ENCODE results near the gene TBX2. TPM values are rescaled to one million over a fixed set of nuclear protein-coding genes. Genes with fewer than 3 reads are reported as not detected.
"Not testable (repeated sequence)": the region's sequence is repeated elsewhere in the genome, so short reads cannot be mapped to it uniquely, and the experiment has no call there.

Gene TBX2
- polyA plus RNA-seq, 2 donors, result 5.6 to 6.2 TPM

- 54 to 66% methylated on average over 10 of the region's 10 CpGs for WGBS, 2 donors
- Histone ChIP-seq H3K9me3 (ENCODE audit: control insufficient read depth in 2 of 2, insufficient read depth in 1 of 2, low read depth in 1 of 2, low read length in 1 of 2) (no peaks in the 10 kb centered on the region), H3K4me1 (ENCODE audit: control insufficient read depth in 2 of 2, insufficient read depth in 2 of 2, low read length in 1 of 2) (no peaks in the 10 kb centered on the region), H3K27ac (ENCODE audit: low read depth in 2 of 2, low read length in 1 of 2) (no peak overlapping the region), H3K36me3 (ENCODE audit: control insufficient read depth in 2 of 2, insufficient read depth in 2 of 2, low read length in 1 of 2) (no peaks in the 10 kb centered on the region), H3K27me3 (ENCODE audit: control insufficient read depth in 1 of 2, insufficient read depth in 2 of 2, low read length in 2 of 2) (no peaks in the 10 kb centered on the region), H3K4me3 (ENCODE audit: low read depth in 1 of 2, low read length in 2 of 2) (no peak overlapping the region)
Observed at GRCh38 chr17:61423967-61424649, 24.5 kb downstream of the TBX2 start.

GRCh38 chr17:61425682-61426481 is 26.2 kb downstream of the TBX2 start:
- Histone ChIP-seq H3K27ac (ENCODE audit: low read depth in 2 of 2, low read length in 1 of 2) (no peak overlapping the region), H3K9me3 (ENCODE audit: control insufficient read depth in 2 of 2, insufficient read depth in 1 of 2, low read depth in 1 of 2, low read length in 1 of 2) (no peaks in the 10 kb centered on the region), H3K4me1 (ENCODE audit: control insufficient read depth in 2 of 2, insufficient read depth in 2 of 2, low read length in 1 of 2) (no peaks in the 10 kb centered on the region), H3K27me3 (ENCODE audit: control insufficient read depth in 1 of 2, insufficient read depth in 2 of 2, low read length in 2 of 2) (no peaks in the 10 kb centered on the region), H3K36me3 (ENCODE audit: control insufficient read depth in 2 of 2, insufficient read depth in 2 of 2, low read length in 1 of 2) (no peaks in the 10 kb centered on the region), H3K4me3 (ENCODE audit: low read depth in 1 of 2, low read length in 2 of 2) (no peak overlapping the region)
- 65 to 69% methylated on average over 11 of the region's 11 CpGs for WGBS, 2 donors

- Histone ChIP-seq H3K27me3 (ENCODE audit: control insufficient read depth in 1 of 2, insufficient read depth in 2 of 2, low read length in 2 of 2) (no peaks in the 10 kb centered on the region), H3K27ac (ENCODE audit: low read depth in 2 of 2, low read length in 1 of 2) (no peak overlapping the region), H3K36me3 (ENCODE audit: control insufficient read depth in 2 of 2, insufficient read depth in 2 of 2, low read length in 1 of 2) (no peaks in the 10 kb centered on the region), H3K9me3 (ENCODE audit: control insufficient read depth in 2 of 2, insufficient read depth in 1 of 2, low read depth in 1 of 2, low read length in 1 of 2) (no peaks in the 10 kb centered on the region), H3K4me1 (ENCODE audit: control insufficient read depth in 2 of 2, insufficient read depth in 2 of 2, low read length in 1 of 2) (no peaks in the 10 kb centered on the region), H3K4me3 (ENCODE audit: low read depth in 1 of 2, low read length in 2 of 2) (no peak overlapping the region)
- 82 to 87% methylated on average over 10 of the region's 10 CpGs for WGBS, 2 donors
Observed at GRCh38 chr17:61426482-61427304, 27.1 kb downstream of the TBX2 start.

GRCh38 chr17:61427567-61427966 is 27.9 kb downstream of the TBX2 start:
- H3K4me1 ChIP-seq (ENCODE audit: control insufficient read depth in 2 of 2, insufficient read depth in 2 of 2, low read length in 1 of 2), result no peaks in the 10 kb centered on the region
- H3K27ac ChIP-seq (ENCODE audit: low read depth in 2 of 2, low read length in 1 of 2), result no peak overlapping the region
- no peaks in the 10 kb centered on the region for H3K27me3 ChIP-seq (ENCODE audit: control insufficient read depth in 1 of 2, insufficient read depth in 2 of 2, low read length in 2 of 2)
- no peak overlapping the region for H3K4me3 ChIP-seq (ENCODE audit: low read depth in 1 of 2, low read length in 2 of 2)
- no peaks in the 10 kb centered on the region for H3K36me3 ChIP-seq (ENCODE audit: control insufficient read depth in 2 of 2, insufficient read depth in 2 of 2, low read length in 1 of 2)
- H3K9me3 ChIP-seq (ENCODE audit: control insufficient read depth in 2 of 2, insufficient read depth in 1 of 2, low read depth in 1 of 2, low read length in 1 of 2), result no peaks in the 10 kb centered on the region

GRCh38 chr17:61429274-61429673 is 29.6 kb downstream of the TBX2 start:
- WGBS, 2 donors, result 54 to 63% methylated on average over 1 of the region's 1 CpG
- Histone ChIP-seq H3K27me3 (ENCODE audit: control insufficient read depth in 1 of 2, insufficient read depth in 2 of 2, low read length in 2 of 2) (no peaks in the 10 kb centered on the region), H3K36me3 (ENCODE audit: control insufficient read depth in 2 of 2, insufficient read depth in 2 of 2, low read length in 1 of 2) (no peaks in the 10 kb centered on the region), H3K27ac (ENCODE audit: low read depth in 2 of 2, low read length in 1 of 2) (no peak overlapping the region), H3K4me3 (ENCODE audit: low read depth in 1 of 2, low read length in 2 of 2) (no peak overlapping the region), H3K9me3 (ENCODE audit: control insufficient read depth in 2 of 2, insufficient read depth in 1 of 2, low read depth in 1 of 2, low read length in 1 of 2) (no peaks in the 10 kb centered on the region), H3K4me1 (ENCODE audit: control insufficient read depth in 2 of 2, insufficient read depth in 2 of 2, low read length in 1 of 2) (no peaks in the 10 kb centered on the region)

GRCh38 chr17:61429831-61430230 is 30.2 kb downstream of the TBX2 start:
- H3K27me3 ChIP-seq (ENCODE audit: control insufficient read depth in 1 of 2, insufficient read depth in 2 of 2, low read length in 2 of 2); H3K4me3 ChIP-seq (ENCODE audit: low read depth in 1 of 2, low read length in 2 of 2); H3K36me3 ChIP-seq (ENCODE audit: control insufficient read depth in 2 of 2, insufficient read depth in 2 of 2, low read length in 1 of 2); H3K27ac ChIP-seq (ENCODE audit: low read depth in 2 of 2, low read length in 1 of 2); H3K4me1 ChIP-seq (ENCODE audit: control insufficient read depth in 2 of 2, insufficient read depth in 2 of 2, low read length in 1 of 2); H3K9me3 ChIP-seq (ENCODE audit: control insufficient read depth in 2 of 2, insufficient read depth in 1 of 2, low read depth in 1 of 2, low read length in 1 of 2): not testable (repeated sequence)
- 91 to 92% methylated on average over 6 of the region's 6 CpGs for WGBS, 2 donors

- no peaks in the 10 kb centered on the region for H3K4me1 ChIP-seq (ENCODE audit: control insufficient read depth in 2 of 2, insufficient read depth in 2 of 2, low read length in 1 of 2)
- no peak overlapping the region for H3K27ac ChIP-seq (ENCODE audit: low read depth in 2 of 2, low read length in 1 of 2)
- H3K27me3 ChIP-seq (ENCODE audit: control insufficient read depth in 1 of 2, insufficient read depth in 2 of 2, low read length in 2 of 2), result no peaks in the 10 kb centered on the region
- no peaks in the 10 kb centered on the region for H3K9me3 ChIP-seq (ENCODE audit: control insufficient read depth in 2 of 2, insufficient read depth in 1 of 2, low read depth in 1 of 2, low read length in 1 of 2)
- H3K4me3 ChIP-seq (ENCODE audit: low read depth in 1 of 2, low read length in 2 of 2), result no peak overlapping the region
- 81 to 84% methylated on average over 4 of the region's 4 CpGs for WGBS, 2 donors
- no peaks in the 10 kb centered on the region for H3K36me3 ChIP-seq (ENCODE audit: control insufficient read depth in 2 of 2, insufficient read depth in 2 of 2, low read length in 1 of 2)
Observed at GRCh38 chr17:61431594-61432311, 32.1 kb downstream of the TBX2 start.

- H3K36me3 ChIP-seq (ENCODE audit: control insufficient read depth in 2 of 2, insufficient read depth in 2 of 2, low read length in 1 of 2), result no peaks in the 10 kb centered on the region
- no peaks in the 10 kb centered on the region for H3K27me3 ChIP-seq (ENCODE audit: control insufficient read depth in 1 of 2, insufficient read depth in 2 of 2, low read length in 2 of 2)
- peaks cover 0 to 3% of the 10 kb centered on the region in 2 donors for H3K9me3 ChIP-seq (ENCODE audit: control insufficient read depth in 2 of 2, insufficient read depth in 1 of 2, low read depth in 1 of 2, low read length in 1 of 2)
- no peak overlapping the region for H3K4me3 ChIP-seq (ENCODE audit: low read depth in 1 of 2, low read length in 2 of 2)
- H3K27ac ChIP-seq (ENCODE audit: low read depth in 2 of 2, low read length in 1 of 2), result no peak overlapping the region
- H3K4me1 ChIP-seq (ENCODE audit: control insufficient read depth in 2 of 2, insufficient read depth in 2 of 2, low read length in 1 of 2), result no peaks in the 10 kb centered on the region
Observed at GRCh38 chr17:61436273-61436672, 36.6 kb downstream of the TBX2 start.

- H3K27me3 ChIP-seq (ENCODE audit: control insufficient read depth in 1 of 2, insufficient read depth in 2 of 2, low read length in 2 of 2), result no peaks in the 10 kb centered on the region
- H3K36me3 ChIP-seq (ENCODE audit: control insufficient read depth in 2 of 2, insufficient read depth in 2 of 2, low read length in 1 of 2), result no peaks in the 10 kb centered on the region
- no peaks in the 10 kb centered on the region for H3K4me1 ChIP-seq (ENCODE audit: control insufficient read depth in 2 of 2, insufficient read depth in 2 of 2, low read length in 1 of 2)
- no peak overlapping the region for H3K27ac ChIP-seq (ENCODE audit: low read depth in 2 of 2, low read length in 1 of 2)
- no peak overlapping the region for H3K4me3 ChIP-seq (ENCODE audit: low read depth in 1 of 2, low read length in 2 of 2)
- H3K9me3 ChIP-seq (ENCODE audit: control insufficient read depth in 2 of 2, insufficient read depth in 1 of 2, low read depth in 1 of 2, low read length in 1 of 2), result peaks cover 0 to 3% of the 10 kb centered on the region in 2 donors
Observed at GRCh38 chr17:61436995-61437704, 37.5 kb downstream of the TBX2 start.

All from esophagus (tissue), 2 donors.